GM12878 (cell line): ENCODE measurements around the gene AUNIP. TPM values are rescaled to one million over a fixed set of nuclear protein-coding genes. Genes with fewer than 3 reads are reported as not detected.

Experiments
- ATAC-seq: fragments of 200-7000 bp; cut with Tn5 transposase; 3 replicates; pipeline ENCODE4 v1.9.1; 2020; ENCODE audit warnings: mild to moderate bottlenecking, moderate library complexity
- BruUV-seq: library from RNA; stranded (reverse); fragments of 400-500 nt; replicated peaks from 2 replicates; lab custom pipeline; 2021; lab: Mats Ljungman, UMichigan
- CTCF ChIA-PET: fragments of 300-600 bp; sonication (Branson Sonifier 250); formaldehyde crosslinking; extraction: SDS; loops from one replicate; lab custom pipeline; 2021; ENCODE audit warnings: inconsistent platforms; lab: Yijun Ruan, JAX
- POLR2A ChIA-PET: fragments of 350-600 bp; formaldehyde crosslinking; extraction: SDS; loops from one replicate; lab custom pipeline; 2021; ENCODE audit warnings: inconsistent platforms; lab: Charles Lee
- RAD21 ChIA-PET: fragments of 300-600 bp; sonication (Branson Sonifier 250); formaldehyde crosslinking; loops from one replicate; lab custom pipeline; 2023; ENCODE audit warnings: antibody characterized with exemption; ENCODE audit not compliant: unreplicated experiment; lab: Charles Lee
- SMC1A ChIA-PET: fragments of 300-600 bp; sonication (Branson Sonifier 250); formaldehyde crosslinking; loops from one replicate; lab custom pipeline; 2023; ENCODE audit not compliant: unreplicated experiment, uncharacterized antibody; lab: Charles Lee
- DNase-seq: peaks from one replicate; pipeline ENCODE4 v3.0.0-alpha.2; 2011; ENCODE audit warnings: low read depth, low spot score
- FAIRE-seq: peaks from 3 replicates; lab custom pipeline; 2011; peaks lifted over from hg19 to GRCh38; lab: Jason Lieb, UNC
- H2AFZ ChIP-seq: 2 replicates; pipeline ENCODE4 v1.6.0; 2011; ENCODE audit warnings: low read depth, low read length, control low read depth; ENCODE audit not compliant: control insufficient read depth
- H3K27ac ChIP-seq: 2 replicates; pipeline ENCODE4 v1.5.1; 2011; ENCODE audit warnings: control low read depth; ENCODE audit not compliant: control insufficient read depth, insufficient read depth
- H3K27me3 ChIP-seq, 2 experiments: replicated peaks in 1 of 2; 2 replicates each; pipeline versions ENCODE4 v1.6.0 to v1.6.1; 2011; ENCODE audit warnings: low read length in 1 of 2; ENCODE audit not compliant: control insufficient read depth in 2 of 2, insufficient read depth in 2 of 2
- H3K36me3 ChIP-seq, 2 experiments: 2 replicates each; pipeline ENCODE4 v1.5.1; 2011; ENCODE audit warnings: low read length in 1 of 2; ENCODE audit not compliant: control insufficient read depth in 2 of 2, insufficient read depth in 2 of 2
- H3K4me1 ChIP-seq: 2 replicates; pipeline ENCODE4 v1.6.1; 2011; ENCODE audit warnings: mild to moderate bottlenecking, low read length, moderate library complexity, mixed read lengths; ENCODE audit not compliant: control insufficient read depth, insufficient read depth
- H3K4me2 ChIP-seq: 2 replicates; pipeline ENCODE4 v1.6.0; 2011; ENCODE audit warnings: control low read depth; ENCODE audit not compliant: control insufficient read depth, insufficient read depth
- H3K4me3 ChIP-seq: fragments of 200-600 bp; sonication (generic); 2 replicates; pipeline ENCODE4 v1.5.1; 2016
- H3K79me2 ChIP-seq: 2 replicates; pipeline ENCODE4 v1.6.0; 2011; ENCODE audit warnings: low read length; ENCODE audit not compliant: control insufficient read depth, insufficient read depth
- H3K9ac ChIP-seq: 2 replicates; pipeline ENCODE4 v1.8.0; 2011; ENCODE audit warnings: low read length, control low read depth, mixed read lengths; ENCODE audit not compliant: control insufficient read depth, insufficient read depth
- H3K9me3 ChIP-seq: replicated peaks from 3 replicates; pipeline ENCODE4 v1.5.1; 2011; ENCODE audit warnings: mild to moderate bottlenecking, low read length; ENCODE audit not compliant: control insufficient read depth, insufficient read depth
- H4K20me1 ChIP-seq: 2 replicates; pipeline ENCODE4 v1.6.0; 2011; ENCODE audit not compliant: control insufficient read depth, insufficient read depth
- IKZF1 ChIP-seq: fragments of 450-650 bp; conservative IDR thresholded peaks from 2 replicates; pipeline ENCODE4 v1.6.1; 2017; ENCODE audit warnings: antibody characterized with exemption, mild to moderate bottlenecking
- MEF2A ChIP-seq: IDR thresholded peaks from 2 replicates; pipeline ENCODE4 v1.6.1; 2011; ENCODE audit warnings: low read depth, mild to moderate bottlenecking, low read length, moderate library complexity; ENCODE audit not compliant: insufficient read depth
- NFYB ChIP-seq: IDR thresholded peaks from 2 replicates; pipeline ENCODE4 v1.6.1; 2011; ENCODE audit warnings: low read depth, mild to moderate bottlenecking, low read length, improper control_type of control experiment, moderate library complexity; ENCODE audit not compliant: insufficient read depth
- POLR2A ChIP-seq: IDR thresholded peaks from 2 replicates; pipeline ENCODE4 v1.6.1; 2011; ENCODE audit warnings: low read depth, mild to moderate bottlenecking, low read length
- RELA ChIP-seq: fragments of 450-650 bp; IDR thresholded peaks from 2 replicates; pipeline ENCODE4 v1.8.0; 2014; ENCODE audit warnings: borderline replicate concordance; ENCODE audit not compliant: partially characterized antibody
- SIX5 ChIP-seq: IDR thresholded peaks from 2 replicates; pipeline ENCODE4 v1.6.1; 2011; ENCODE audit warnings: mild to moderate bottlenecking, low read depth, low read length, moderate library complexity; ENCODE audit not compliant: severe bottlenecking
- SMAD1 ChIP-seq: fragments of 450-650 bp; IDR thresholded peaks from 2 replicates; pipeline ENCODE4 v1.6.1; 2018; ENCODE audit warnings: mild to moderate bottlenecking, low read depth; ENCODE audit not compliant: partially characterized antibody
- SMAD5 ChIP-seq: IDR thresholded peaks from 2 replicates; pipeline ENCODE4 v1.6.1; 2016; ENCODE audit warnings: antibody characterized with exemption, low read depth
- SP1 ChIP-seq: IDR thresholded peaks from one replicate; pipeline ENCODE4 v1.6.1; 2011; ENCODE audit warnings: low read depth, low read length
- SREBF2 ChIP-seq: IDR thresholded peaks from 2 replicates; pipeline ENCODE4 v1.6.1; 2012; ENCODE audit warnings: mild to moderate bottlenecking, low read length
- TBL1XR1 ChIP-seq: IDR thresholded peaks from 2 replicates; pipeline ENCODE4 v1.6.1; 2012; ENCODE audit warnings: low read depth, low read length, improper control_type of control experiment
- WGBS: methylation state at CpG from one replicate; pipeline ENCODE4 v1.1.6; 2016; ENCODE audit warnings: low lambda C conversion rate; ENCODE audit not compliant: insufficient replicate concordance, insufficient coverage; ENCODE audit errors: missing lambda C conversion rate; 5-methylcytosine and 5-hydroxymethylcytosine counted together
- in situ Hi-C: fragments of 300-500 bp; cut with MboI; formaldehyde crosslinking; loops from 9 replicates; pipeline ENCODE4 v1.14.3; 2018; ENCODE audit warnings: mixed read lengths
- intact Hi-C: fragments of 100-400 bp; cut with micrococcal nuclease; formaldehyde crosslinking; loops from one replicate; pipeline ENCODE4 v1.14.2; 2022; ENCODE audit not compliant: unreplicated experiment
- polyA plus RNA-seq, 11 experiments: library from polyadenylated mRNA; depleted of rRNA in 4 of 11; unstranded in 6 of 11; stranded (reverse) in 5 of 11; fragments of >200 nt; fragmentation: Nextera tagmentation in 4 of 11; fragmentation: Illumina TruSeq in 1 of 11; extraction: Ambion mirVana in 4 of 11; extraction: Trizol in 1 of 11; gene quantifications; 1 replicate in 1 of 11; 2 replicates in 10 of 11; pipeline versions ENCODE4 v1.2.1 to v1.2.3, GENCODE V29; 2011 to 2016; ENCODE audit warnings: inconsistent platforms in 2 of 11, missing spikeins in 2 of 11, low read depth in 1 of 11
- total RNA-seq, 4 experiments: library from RNA; depleted of rRNA in 3 of 4; stranded (reverse); fragments of >200 nt in 3 of 4; fragmentation: Illumina TruSeq in 1 of 4; extraction: Trizol in 1 of 4; gene quantifications; 2 replicates each; pipeline versions ENCODE4 v1.2.1 to v1.2.3, GENCODE V29; 2013 to 2021
- TF ChIP-seq, protein P1 (sequence below): fragments of 450-650 bp; IDR thresholded peaks from 2 replicates; pipeline ENCODE4 v1.6.1; 2014; ENCODE audit warnings: mild to moderate bottlenecking
- TF ChIP-seq, protein P2 (sequence below): fragments of 450-650 bp; IDR thresholded peaks from 2 replicates; pipeline ENCODE4 v1.6.1; 2016; ENCODE audit warnings: mild to moderate bottlenecking
- TF ChIP-seq, protein P3 (sequence below): fragments of 450-650 bp; IDR thresholded peaks from 2 replicates; pipeline ENCODE4 v1.6.1; 2016; ENCODE audit warnings: mild to moderate bottlenecking
- TF ChIP-seq, protein P4 (sequence below), 3 experiments: IDR thresholded peaks in 2 of 3; conservative IDR thresholded peaks in 1 of 3; 2 replicates each; pipeline ENCODE4 v1.5.1; 2011; ENCODE audit warnings: low read depth in 3 of 3, low read length in 3 of 3, mild to moderate bottlenecking in 3 of 3, control low read depth in 2 of 3, moderate library complexity in 2 of 3, inconsistent platforms in 1 of 3, mixed read lengths in 1 of 3; ENCODE audit not compliant: control insufficient read depth in 2 of 3, insufficient read depth in 1 of 3; ENCODE audit errors: extremely low read depth in 1 of 3

Gene AUNIP
- total and polyA plus RNA-seq, 10 of the 15 experiments (the other 5 are each of a cell fraction or from before 2014, with no cell fraction given) = 3.9 to 20.0 (median 12.7) TPM

DNA sequence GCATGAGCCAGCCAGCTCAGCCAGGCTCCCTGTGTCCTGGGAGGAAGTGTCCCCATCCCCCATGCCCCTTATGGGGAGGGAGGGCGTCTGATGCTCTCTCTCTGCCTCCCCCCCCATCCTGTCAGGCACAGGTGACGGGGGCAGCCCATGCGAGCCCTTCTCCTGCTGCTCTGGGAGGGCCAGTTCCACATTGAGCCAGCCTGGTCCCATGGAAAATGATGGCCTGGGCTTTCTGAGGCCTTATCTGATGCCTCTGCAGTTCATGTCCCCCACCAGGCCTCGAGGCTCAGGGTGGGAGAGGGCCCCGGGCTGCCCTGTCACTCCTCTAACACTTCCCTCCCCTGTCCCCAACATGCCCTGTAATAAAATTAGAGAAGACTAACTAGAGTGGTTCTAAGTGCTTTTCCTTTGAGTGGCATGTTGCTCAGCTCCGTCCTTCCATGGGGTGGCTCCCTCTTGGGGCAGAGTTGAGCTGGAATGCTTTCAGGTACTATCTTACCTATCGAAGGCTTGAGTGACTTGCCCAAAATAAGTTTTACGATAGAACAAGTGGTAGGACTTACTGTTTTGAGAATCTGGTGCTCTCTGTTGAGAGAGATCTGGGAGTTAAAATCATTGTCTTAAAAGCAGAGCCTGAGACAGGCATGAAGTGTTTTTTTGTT is 41.3 kb downstream of the AUNIP start:
- no peak for TF ChIP-seq POLR2A
- no peak for TF ChIP-seq SIX5
- no peak for TF ChIP-seq IKZF1
- TF ChIP-seq TBL1XR1 = no peak
- TF ChIP-seq, protein P1, sequence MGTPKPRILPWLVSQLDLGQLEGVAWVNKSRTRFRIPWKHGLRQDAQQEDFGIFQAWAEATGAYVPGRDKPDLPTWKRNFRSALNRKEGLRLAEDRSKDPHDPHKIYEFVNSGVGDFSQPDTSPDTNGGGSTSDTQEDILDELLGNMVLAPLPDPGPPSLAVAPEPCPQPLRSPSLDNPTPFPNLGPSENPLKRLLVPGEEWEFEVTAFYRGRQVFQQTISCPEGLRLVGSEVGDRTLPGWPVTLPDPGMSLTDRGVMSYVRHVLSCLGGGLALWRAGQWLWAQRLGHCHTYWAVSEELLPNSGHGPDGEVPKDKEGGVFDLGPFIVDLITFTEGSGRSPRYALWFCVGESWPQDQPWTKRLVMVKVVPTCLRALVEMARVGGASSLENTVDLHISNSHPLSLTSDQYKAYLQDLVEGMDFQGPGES = no peak
- TF ChIP-seq RELA = no peak
- no peak for TF ChIP-seq SMAD5
- no peak for TF ChIP-seq NFYB
- TF ChIP-seq, protein P2, sequence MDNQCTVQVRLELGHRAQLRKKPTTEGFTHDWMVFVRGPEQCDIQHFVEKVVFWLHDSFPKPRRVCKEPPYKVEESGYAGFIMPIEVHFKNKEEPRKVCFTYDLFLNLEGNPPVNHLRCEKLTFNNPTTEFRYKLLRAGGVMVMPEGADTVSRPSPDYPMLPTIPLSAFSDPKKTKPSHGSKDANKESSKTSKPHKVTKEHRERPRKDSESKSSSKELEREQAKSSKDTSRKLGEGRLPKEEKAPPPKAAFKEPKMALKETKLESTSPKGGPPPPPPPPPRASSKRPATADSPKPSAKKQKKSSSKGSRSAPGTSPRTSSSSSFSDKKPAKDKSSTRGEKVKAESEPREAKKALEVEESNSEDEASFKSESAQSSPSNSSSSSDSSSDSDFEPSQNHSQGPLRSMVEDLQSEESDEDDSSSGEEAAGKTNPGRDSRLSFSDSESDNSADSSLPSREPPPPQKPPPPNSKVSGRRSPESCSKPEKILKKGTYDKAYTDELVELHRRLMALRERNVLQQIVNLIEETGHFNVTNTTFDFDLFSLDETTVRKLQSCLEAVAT = no peak
- no peak for TF ChIP-seq SMAD1
- TF ChIP-seq SREBF2 = no peak
- no peak for TF ChIP-seq MEF2A
- TF ChIP-seq, protein P3, sequence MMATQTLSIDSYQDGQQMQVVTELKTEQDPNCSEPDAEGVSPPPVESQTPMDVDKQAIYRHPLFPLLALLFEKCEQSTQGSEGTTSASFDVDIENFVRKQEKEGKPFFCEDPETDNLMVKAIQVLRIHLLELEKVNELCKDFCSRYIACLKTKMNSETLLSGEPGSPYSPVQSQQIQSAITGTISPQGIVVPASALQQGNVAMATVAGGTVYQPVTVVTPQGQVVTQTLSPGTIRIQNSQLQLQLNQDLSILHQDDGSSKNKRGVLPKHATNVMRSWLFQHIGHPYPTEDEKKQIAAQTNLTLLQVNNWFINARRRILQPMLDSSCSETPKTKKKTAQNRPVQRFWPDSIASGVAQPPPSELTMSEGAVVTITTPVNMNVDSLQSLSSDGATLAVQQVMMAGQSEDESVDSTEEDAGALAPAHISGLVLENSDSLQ = no peak
- TF ChIP-seq SP1 = no peak
- TF ChIP-seq, protein P4, sequence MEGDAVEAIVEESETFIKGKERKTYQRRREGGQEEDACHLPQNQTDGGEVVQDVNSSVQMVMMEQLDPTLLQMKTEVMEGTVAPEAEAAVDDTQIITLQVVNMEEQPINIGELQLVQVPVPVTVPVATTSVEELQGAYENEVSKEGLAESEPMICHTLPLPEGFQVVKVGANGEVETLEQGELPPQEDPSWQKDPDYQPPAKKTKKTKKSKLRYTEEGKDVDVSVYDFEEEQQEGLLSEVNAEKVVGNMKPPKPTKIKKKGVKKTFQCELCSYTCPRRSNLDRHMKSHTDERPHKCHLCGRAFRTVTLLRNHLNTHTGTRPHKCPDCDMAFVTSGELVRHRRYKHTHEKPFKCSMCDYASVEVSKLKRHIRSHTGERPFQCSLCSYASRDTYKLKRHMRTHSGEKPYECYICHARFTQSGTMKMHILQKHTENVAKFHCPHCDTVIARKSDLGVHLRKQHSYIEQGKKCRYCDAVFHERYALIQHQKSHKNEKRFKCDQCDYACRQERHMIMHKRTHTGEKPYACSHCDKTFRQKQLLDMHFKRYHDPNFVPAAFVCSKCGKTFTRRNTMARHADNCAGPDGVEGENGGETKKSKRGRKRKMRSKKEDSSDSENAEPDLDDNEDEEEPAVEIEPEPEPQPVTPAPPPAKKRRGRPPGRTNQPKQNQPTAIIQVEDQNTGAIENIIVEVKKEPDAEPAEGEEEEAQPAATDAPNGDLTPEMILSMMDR (IDR thresholded peaks at IDR 0.05 in 2 of 3, conservative IDR thresholded peaks at IDR 0.05 in 1 of 3; ENCODE audit: control insufficient read depth in 2 of 3, extremely low read depth in 1 of 3, insufficient read depth in 1 of 3, low read depth in 3 of 3, low read length in 3 of 3) = no peak
- ChIA-PET POLR2A (no interaction called here), CTCF (interaction anchor here (0.9 to 5.3 kb wide), 4 partner anchors 8 to 297 kb away, joined by 3 to 24 read pairs (median 13); partner anchors contain the start of gene PAFAH2), RAD21 (interaction anchor here (2.9 kb wide), 1 partner anchor 179 kb away, joined by 13 read pairs; the partner anchor contains the start of gene PAFAH2), SMC1A (interaction anchor here (1.0 to 1.8 kb wide), 2 partner anchors 8 to 15 kb away, joined by 3 to 8 read pairs; no protein-coding TSS in a partner anchor)
- DNase-seq (no peak), ATAC-seq (no peak), FAIRE-seq (no peak)
- intact Hi-C loops (no loop called here), in situ Hi-C loops (loop anchor here (25.0 kb wide), 1 partner anchor 406 kb away; the partner anchor contains the start of gene RHCE)
- peaks cover 26% of the 10 kb centered on the region for H3K79me2 ChIP-seq
- H3K9me3 ChIP-seq = no peaks in the 10 kb centered on the region
- H3K9ac ChIP-seq = no peak overlapping the region
- 66% methylated on average over 8 of the region's 8 CpGs for WGBS
- no peak overlapping the region for H2AFZ ChIP-seq
- H3K27me3 ChIP-seq = no peaks in the 10 kb centered on the region
- no peak overlapping the region for H3K27ac ChIP-seq
- no peak overlapping the region for H3K4me3 ChIP-seq
- H3K36me3 ChIP-seq = no peaks in the 10 kb centered on the region; a peak in 1 of 4 replicates
- H3K4me2 ChIP-seq = no peak overlapping the region
- BruUV-seq = no TSS peak
- H3K4me1 ChIP-seq = peaks cover 15% of the 10 kb centered on the region
- no peaks in the 10 kb centered on the region for H4K20me1 ChIP-seq
